D721Med (cell line): ENCODE data around the gene MARCHF10.
"Not testable (repeated sequence)": the region's sequence is repeated elsewhere in the genome, so short reads cannot be mapped to it uniquely, and the experiment has no call there.

Experiments used
- DNase-seq: peaks from one replicate; pipeline ENCODE4 v3.0.0; 2011; ENCODE audit warnings: low spot score; ENCODE audit not compliant: insufficient read length
- FAIRE-seq: peaks from 2 replicates; lab custom pipeline; 2011; peaks lifted over from hg19 to GRCh38; lab: Jason Lieb, UNC
- TF ChIP-seq, protein P1 (sequence below): IDR thresholded peaks from 2 replicates; pipeline ENCODE4 v1.5.1; 2012; ENCODE audit warnings: mild to moderate bottlenecking, control low read depth; ENCODE audit not compliant: insufficient read depth; ENCODE audit errors: missing control alignments

Gene MARCHF10

DNA sequence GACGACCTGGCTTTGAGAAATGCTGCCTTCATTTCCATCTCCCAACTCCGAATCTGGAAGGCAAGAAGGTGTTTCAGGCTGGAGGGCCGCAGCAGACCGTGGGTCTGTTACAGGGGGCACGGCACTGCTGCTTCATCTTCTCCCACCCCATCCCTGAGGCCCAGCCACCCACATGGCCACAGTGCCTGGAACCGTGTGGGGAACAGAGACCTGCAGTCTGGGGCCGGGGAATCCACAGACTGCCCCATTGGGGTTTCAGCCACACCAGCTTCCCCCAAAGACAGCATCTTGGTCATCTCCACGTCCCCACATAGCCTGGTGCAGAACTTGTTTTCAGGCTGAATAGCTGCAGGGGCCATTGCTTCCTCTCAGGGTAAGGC lies 106.4 kb downstream of the MARCHF10 start:
- no peak for DNase-seq
- no peak for FAIRE-seq
- TF ChIP-seq, protein P1, sequence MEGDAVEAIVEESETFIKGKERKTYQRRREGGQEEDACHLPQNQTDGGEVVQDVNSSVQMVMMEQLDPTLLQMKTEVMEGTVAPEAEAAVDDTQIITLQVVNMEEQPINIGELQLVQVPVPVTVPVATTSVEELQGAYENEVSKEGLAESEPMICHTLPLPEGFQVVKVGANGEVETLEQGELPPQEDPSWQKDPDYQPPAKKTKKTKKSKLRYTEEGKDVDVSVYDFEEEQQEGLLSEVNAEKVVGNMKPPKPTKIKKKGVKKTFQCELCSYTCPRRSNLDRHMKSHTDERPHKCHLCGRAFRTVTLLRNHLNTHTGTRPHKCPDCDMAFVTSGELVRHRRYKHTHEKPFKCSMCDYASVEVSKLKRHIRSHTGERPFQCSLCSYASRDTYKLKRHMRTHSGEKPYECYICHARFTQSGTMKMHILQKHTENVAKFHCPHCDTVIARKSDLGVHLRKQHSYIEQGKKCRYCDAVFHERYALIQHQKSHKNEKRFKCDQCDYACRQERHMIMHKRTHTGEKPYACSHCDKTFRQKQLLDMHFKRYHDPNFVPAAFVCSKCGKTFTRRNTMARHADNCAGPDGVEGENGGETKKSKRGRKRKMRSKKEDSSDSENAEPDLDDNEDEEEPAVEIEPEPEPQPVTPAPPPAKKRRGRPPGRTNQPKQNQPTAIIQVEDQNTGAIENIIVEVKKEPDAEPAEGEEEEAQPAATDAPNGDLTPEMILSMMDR, result no peak

DNA sequence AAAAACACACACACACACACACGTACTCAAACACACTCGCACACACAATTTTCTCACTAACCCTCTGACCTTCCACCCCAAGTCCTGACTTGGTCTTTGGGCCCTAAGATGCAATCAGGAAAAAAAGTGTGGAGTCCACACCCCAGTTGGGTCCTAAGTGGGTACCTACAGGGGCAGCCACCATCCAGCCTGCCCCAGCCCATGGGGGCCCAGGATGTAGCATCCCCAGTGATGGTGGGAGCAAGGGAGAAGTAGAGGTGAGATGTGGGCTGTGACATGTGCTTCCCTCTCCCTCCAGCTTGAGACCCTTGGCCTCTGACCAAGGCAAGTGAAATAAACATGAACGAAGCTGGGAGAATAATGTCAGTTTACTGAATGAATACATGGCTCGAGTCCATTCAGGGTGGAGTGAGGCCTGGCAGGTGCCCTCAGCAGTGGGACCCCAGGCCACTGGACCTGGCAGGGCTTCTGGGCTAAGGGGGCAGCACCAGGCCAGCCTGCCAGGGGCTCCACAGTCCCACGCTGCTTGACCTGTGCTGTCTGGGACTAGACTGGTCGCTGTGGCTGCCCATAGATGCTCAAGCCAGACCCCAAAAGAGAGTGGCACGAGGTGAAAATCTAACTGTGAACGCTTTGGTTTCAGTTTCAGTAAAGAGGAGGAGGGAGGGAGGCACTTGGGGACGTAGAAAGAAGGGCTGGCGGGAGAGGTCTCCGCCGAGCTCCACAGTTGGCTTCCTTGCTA lies 107.0 kb downstream of the MARCHF10 start:
- FAIRE-seq (no peak), DNase-seq (no peak)
- TF ChIP-seq, protein P1, result no peak

DNA sequence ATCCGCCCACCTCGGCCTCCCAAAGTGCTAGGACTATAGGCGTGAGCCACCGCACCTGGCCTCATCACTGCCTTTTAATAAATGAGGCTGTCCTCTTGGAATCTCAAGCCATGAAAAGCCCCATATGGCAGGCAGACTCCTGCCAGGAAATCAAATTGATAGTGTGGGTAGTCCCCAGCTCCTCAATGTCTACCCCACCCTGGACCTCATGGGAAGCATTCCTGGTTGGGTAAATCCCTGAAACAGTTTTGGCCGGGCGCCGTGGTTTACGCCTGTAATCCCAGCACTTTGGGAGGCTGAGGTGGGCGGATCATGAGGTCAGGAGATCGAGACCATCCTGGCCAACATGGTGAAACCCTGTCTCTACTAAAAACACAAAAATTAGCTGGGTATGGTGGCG lies 109.7 kb downstream of the MARCHF10 start:
- FAIRE-seq, DNase-seq: not testable (repeated sequence)

DNA sequence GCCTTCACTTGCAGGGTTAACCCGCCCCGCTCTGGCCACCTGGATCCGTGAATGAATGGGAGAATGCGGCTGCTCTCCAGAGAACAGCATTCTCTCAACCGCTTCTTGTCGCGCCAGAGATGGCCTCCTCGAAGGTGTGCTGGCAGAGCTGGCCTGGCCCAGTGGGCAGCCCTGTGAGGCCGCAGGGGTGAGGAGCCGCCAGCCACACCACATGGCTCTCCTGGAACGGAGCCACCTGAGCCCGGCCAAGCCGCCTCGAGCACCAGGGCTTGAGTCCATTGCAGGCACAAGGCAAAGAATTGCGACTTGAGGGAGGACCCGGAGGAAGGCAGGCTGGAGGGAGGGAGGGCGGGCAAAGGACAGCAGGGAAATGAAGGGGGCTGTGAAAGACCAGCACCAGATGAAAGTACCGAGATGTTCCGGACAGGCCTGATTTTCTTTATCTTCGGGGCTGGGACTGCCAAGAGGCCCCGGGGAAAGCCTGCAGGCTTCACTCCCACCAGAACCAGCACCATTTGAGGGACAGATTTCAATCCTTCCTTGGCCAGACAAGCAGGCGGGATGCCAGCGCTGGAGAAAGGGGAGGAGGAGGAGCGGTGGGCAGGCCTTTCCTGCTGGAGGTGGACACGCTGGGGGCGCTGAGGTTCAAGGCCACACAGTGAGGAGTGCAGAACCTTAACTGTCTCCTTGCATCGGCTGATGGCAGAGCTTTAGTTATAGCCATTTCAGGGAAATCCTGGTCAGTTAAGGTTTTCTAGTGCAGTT lies 111.2 kb downstream of the MARCHF10 start:
- TF ChIP-seq, protein P1, result no peak
- no peak for DNase-seq
- FAIRE-seq, result no peak

DNA sequence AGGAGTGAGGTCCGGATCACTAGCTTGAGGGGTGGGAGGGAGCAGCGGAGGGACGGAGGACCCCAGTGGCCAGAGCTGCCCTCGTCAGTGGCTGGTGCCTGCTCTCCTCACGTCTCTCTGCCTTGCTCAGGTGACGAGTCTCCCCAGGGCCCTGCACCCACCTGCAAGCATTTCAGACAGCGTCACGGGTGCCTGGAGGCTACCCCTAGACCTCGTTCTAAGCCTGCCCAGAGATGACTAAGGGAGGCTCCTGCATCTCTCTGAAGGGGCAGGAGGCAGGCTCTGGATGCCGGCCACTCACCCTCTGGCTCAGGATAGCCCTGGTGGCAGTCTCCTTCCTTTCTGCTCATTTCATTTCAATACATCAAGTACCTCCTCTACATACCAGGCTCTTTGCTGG lies 111.9 kb downstream of the MARCHF10 start:
- TF ChIP-seq, protein P1, result no peak
- no peak for DNase-seq
- FAIRE-seq, result no peak

DNA sequence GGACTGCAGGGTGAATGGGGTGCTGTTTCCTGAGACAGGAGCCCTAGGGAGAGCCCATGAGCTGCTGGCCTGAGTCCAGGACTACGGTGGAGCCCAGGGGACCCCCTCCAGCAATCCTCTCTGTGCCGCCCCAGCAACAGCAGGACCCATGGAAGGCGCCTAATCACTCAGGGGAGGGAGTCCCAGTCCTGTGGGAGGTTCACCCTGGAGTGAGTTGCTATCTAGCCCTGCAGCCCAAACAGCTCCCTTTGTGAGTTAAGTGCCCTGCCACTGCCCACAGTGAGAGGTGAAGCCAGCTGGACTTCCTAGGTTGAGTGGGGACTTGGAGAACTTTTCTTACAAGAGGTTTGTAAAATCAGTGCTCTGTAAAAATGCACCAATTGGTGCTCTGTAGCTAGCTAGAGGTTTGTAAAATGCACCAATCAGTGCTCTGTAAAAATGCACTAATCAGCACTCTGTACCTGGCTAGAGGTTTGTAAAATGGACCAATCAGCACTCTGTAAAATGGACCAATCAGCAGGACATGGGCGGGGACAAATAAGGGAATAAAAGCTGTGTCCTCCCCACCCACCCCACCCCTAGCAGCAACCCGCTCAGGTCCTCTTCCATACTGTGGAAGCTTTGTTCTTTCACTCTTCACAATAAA lies 112.9 kb downstream of the MARCHF10 start:
- not testable (repeated sequence) for DNase-seq, FAIRE-seq

DNA sequence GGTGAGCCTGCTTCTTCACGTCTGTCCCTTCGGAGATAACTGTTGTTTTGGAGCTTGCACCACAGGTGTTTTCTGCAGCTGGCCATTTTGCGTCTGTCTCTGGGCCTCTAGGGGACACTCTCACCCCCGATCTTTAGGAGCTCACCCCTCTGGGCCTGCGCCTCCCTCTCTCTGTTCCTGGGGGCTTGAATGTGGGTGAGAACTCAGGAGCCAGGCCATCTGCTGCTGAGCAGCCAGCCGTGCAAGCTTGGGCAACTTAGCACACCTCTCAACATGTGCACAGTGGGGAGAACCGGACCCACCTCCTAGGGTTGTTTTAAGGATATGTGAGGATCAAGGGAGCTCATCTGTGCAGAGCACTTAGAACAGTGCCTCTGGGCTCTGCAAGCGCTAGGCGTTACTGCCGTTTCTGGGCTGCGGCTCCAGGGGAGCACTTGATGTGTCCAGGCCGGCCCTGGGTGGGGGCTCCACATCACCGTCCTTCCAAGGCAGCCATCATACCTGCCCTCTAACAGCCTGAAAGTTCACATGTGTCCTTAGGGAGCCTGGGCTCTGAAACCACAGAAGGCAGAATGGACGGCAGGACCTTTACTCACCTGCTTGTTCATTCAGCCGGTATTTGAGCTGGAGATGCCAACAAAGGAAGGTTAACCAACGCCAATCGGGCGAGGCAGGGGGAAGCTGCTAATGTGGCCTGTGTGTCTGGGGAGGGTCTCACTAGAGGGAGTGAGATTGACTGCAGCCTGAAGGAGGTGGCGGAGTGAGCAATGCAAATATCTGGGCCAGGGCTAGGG lies 114.3 kb downstream of the MARCHF10 start:
- TF ChIP-seq, protein P1, result no peak
- DNase-seq (no peak), FAIRE-seq (no peak)
